Chondrocyte (in vitro differentiated cells): ENCODE results near the gene MFSD6. TPM values are rescaled to one million over a fixed set of nuclear protein-coding genes. Genes with fewer than 3 reads are reported as not detected.

Experiments
- DNase-seq: peaks from one replicate; pipeline ENCODE4 v3.0.0; 2021; ENCODE audit warnings: mixed read lengths, low spot score
- H3K27ac Mint-ChIP-seq: one replicate; pipeline ENCODE4 v1.8.0; 2021; ENCODE audit warnings: mild to moderate bottlenecking, moderate library complexity, mixed read lengths; ENCODE audit not compliant: unreplicated experiment
- H3K27me3 Mint-ChIP-seq: 2 replicates; pipeline ENCODE4 v1.8.0; 2021; ENCODE audit warnings: low read depth, mixed read lengths
- H3K36me3 Mint-ChIP-seq: 2 replicates; pipeline ENCODE4 v1.8.0; 2021; ENCODE audit warnings: low read depth, mixed read lengths
- H3K4me1 Mint-ChIP-seq: 2 replicates; pipeline ENCODE4 v1.8.0; 2021; ENCODE audit warnings: low read depth, mild to moderate bottlenecking, mixed read lengths
- H3K4me3 Mint-ChIP-seq: one replicate; pipeline ENCODE4 v1.8.0; 2021; ENCODE audit warnings: mild to moderate bottlenecking, moderate library complexity, mixed read lengths; ENCODE audit not compliant: unreplicated experiment
- H3K9me3 Mint-ChIP-seq: 2 replicates; pipeline ENCODE4 v1.8.0; 2021; ENCODE audit warnings: low read depth, mixed read lengths
- total RNA-seq: library from RNA; stranded (reverse); gene quantifications from 3 replicates; pipeline ENCODE4 v1.2.1, GENCODE V29; 2021
- TF ChIP-seq, protein P1 (sequence below): fragments of 200-600 bp; sonication (generic); IDR thresholded peaks from 2 replicates; pipeline ENCODE4 v1.5.0; 2021; ENCODE audit warnings: antibody characterized with exemption, mild to moderate bottlenecking, moderate library complexity

The MFSD6 gene
- total RNA-seq, 1 donor from 2014 or later = 8.4 TPM

DNA sequence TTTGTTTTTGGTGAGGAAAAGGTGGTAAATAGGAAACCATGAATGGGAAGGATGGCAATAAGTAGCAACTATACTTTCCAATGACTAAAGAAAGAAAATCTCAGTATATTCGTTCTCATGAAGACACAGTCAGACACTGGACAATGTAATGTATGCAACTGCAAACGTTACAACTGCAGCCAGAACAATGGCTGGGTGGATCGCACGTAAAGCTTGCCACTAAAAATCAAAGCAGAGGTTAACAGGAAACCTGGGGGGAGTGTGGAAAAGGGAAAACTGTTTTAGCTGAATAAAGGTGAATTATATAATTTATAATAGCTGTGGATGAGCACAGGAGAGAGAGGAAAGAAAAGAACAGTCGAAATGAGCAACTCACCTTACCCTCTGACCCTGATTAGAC lies 93.1 kb downstream of the MFSD6 start:
- Mint-ChIP-seq H3K27ac (no peak overlapping the region), H3K4me1 (peaks cover 6% of the 10 kb centered on the region), H3K36me3 (peaks cover 5% of the 10 kb centered on the region), H3K9me3 (no peaks in the 10 kb centered on the region), H3K27me3 (no peaks in the 10 kb centered on the region), H3K4me3 (no peak overlapping the region)
- DNase-seq = no peak
- TF ChIP-seq, protein P1, sequence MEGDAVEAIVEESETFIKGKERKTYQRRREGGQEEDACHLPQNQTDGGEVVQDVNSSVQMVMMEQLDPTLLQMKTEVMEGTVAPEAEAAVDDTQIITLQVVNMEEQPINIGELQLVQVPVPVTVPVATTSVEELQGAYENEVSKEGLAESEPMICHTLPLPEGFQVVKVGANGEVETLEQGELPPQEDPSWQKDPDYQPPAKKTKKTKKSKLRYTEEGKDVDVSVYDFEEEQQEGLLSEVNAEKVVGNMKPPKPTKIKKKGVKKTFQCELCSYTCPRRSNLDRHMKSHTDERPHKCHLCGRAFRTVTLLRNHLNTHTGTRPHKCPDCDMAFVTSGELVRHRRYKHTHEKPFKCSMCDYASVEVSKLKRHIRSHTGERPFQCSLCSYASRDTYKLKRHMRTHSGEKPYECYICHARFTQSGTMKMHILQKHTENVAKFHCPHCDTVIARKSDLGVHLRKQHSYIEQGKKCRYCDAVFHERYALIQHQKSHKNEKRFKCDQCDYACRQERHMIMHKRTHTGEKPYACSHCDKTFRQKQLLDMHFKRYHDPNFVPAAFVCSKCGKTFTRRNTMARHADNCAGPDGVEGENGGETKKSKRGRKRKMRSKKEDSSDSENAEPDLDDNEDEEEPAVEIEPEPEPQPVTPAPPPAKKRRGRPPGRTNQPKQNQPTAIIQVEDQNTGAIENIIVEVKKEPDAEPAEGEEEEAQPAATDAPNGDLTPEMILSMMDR = no peak

DNA sequence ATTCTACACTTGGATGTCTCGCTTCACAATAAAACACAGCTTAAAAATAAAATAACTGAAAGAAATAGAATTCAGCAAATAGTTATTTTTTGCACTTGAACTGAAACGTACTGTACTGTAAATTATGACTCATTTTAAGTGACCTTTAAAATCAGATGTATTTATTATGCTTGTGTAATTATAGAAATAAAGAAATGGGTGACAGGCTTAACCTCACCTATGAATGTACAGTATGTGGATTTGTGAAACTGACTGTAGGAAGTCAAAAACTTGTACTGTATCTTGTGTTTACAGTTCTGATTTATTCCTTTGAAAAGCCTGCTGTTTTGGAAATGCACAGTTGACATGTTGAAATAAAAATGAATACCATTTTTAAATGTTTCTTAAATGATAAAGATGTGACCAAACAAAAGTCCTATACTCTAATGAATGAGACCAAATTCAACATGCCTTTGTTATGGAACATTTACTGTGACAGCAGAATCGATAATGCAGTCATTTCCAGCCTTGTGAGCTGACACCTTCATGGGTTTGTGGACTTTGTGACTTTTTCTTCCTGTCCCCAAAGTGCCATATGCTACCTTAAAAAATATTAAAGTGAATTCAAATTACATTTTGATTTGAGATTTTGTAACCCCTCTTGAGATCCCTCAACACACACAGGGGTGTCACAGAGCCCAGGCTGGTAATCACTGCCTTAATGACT lies 93.7 kb downstream of the MFSD6 start:
- no peak overlapping the region for H3K4me3 Mint-ChIP-seq
- H3K4me1 Mint-ChIP-seq = peaks cover 6% of the 10 kb centered on the region
- TF ChIP-seq, protein P1 = no peak
- no peaks in the 10 kb centered on the region for H3K27me3 Mint-ChIP-seq
- H3K27ac Mint-ChIP-seq = no peak overlapping the region
- peaks cover 5% of the 10 kb centered on the region for H3K36me3 Mint-ChIP-seq
- DNase-seq = no peak
- no peaks in the 10 kb centered on the region for H3K9me3 Mint-ChIP-seq

DNA sequence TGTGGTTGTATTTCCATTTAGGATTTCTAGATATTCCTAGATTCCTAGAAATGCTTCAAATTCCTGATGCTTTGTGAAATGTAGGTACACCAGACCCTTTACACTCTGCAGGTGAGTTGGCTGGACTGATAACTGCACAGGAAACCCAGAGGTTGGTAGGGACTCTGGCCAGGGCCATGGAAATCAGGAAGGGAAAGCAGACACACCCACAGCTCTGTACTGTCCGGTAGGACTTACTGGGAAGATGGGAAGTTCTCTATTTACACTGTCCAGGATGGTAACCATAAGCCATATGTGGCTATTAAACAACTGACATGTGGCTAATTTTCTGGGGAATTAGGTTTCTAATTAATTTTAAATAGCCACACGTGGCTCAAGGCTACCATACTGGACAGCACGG lies 94.9 kb downstream of the MFSD6 start:
- TF ChIP-seq, protein P1 = no peak
- Mint-ChIP-seq H3K27ac (no peak overlapping the region), H3K4me1 (no peaks in the 10 kb centered on the region), H3K36me3 (peaks cover 5% of the 10 kb centered on the region), H3K9me3 (no peaks in the 10 kb centered on the region), H3K27me3 (no peaks in the 10 kb centered on the region), H3K4me3 (no peak overlapping the region)
- DNase-seq = no peak

DNA sequence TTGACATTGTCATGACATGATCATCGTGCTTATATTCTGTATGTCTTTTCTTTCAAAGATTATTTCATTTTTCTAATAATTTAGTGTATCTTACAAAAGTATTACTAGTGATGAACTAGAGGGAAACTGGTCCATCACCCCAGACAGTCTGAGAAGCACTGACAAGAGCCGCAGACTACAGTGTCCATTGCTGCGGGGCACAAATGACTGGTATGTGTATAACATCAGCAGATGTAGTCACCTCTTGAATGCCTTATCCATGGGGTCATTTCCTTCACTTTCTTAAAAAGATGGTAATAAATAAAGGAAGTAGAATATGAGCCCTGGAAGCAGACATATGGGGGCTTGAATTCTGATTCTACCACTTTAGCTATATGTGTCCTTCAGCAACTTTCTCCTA lies 96.8 kb downstream of the MFSD6 start:
- H3K4me3 Mint-ChIP-seq = no peak overlapping the region
- H3K9me3 Mint-ChIP-seq = no peaks in the 10 kb centered on the region
- no peaks in the 10 kb centered on the region for H3K4me1 Mint-ChIP-seq
- TF ChIP-seq, protein P1 = no peak
- H3K27me3 Mint-ChIP-seq = no peaks in the 10 kb centered on the region
- no peak overlapping the region for H3K27ac Mint-ChIP-seq
- peaks cover 5% of the 10 kb centered on the region for H3K36me3 Mint-ChIP-seq
- no peak for DNase-seq

DNA sequence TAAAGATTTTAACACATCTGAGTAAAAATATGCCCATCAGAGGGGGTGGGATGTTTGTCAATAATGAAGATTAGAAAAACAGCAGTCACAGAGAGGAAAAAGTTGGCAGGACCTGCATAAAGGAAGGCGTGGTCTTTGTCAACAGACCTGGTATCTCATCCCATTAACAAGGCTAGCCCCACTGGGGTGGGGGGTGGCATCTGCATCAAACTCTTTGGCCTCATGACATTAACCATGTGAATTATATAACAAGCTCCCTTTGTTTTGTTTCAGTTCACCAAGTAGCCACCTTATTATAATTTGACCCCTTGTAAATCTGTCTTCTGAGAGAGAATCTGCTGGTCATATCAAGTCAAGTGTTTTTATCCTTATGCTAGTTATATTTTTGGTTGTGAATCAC lies 97.5 kb downstream of the MFSD6 start:
- H3K36me3 Mint-ChIP-seq = peaks cover 5% of the 10 kb centered on the region

More for the DNA sequence above, 97.5 kb downstream of the MFSD6 start:
- Mint-ChIP-seq H3K27ac (no peak overlapping the region), H3K27me3 (no peaks in the 10 kb centered on the region), H3K4me3 (no peak overlapping the region), H3K9me3 (no peaks in the 10 kb centered on the region), H3K4me1 (no peaks in the 10 kb centered on the region)
- DNase-seq = no peak
- TF ChIP-seq, protein P1 = no peak
